SH-SY5Y (cell line): ENCODE measurements around the gene DIP2C.

ENCODE experiments used
- GATA2 ChIP-seq: IDR thresholded peaks from 2 replicates; pipeline ENCODE4 v1.6.1; 2011; ENCODE audit warnings: mild to moderate bottlenecking, low read depth, low read length
- GATA3 ChIP-seq: IDR thresholded peaks from 2 replicates; pipeline ENCODE4 v1.6.1; 2011; ENCODE audit warnings: low read depth, mild to moderate bottlenecking, low read length, moderate library complexity

DIP2C gene

DNA sequence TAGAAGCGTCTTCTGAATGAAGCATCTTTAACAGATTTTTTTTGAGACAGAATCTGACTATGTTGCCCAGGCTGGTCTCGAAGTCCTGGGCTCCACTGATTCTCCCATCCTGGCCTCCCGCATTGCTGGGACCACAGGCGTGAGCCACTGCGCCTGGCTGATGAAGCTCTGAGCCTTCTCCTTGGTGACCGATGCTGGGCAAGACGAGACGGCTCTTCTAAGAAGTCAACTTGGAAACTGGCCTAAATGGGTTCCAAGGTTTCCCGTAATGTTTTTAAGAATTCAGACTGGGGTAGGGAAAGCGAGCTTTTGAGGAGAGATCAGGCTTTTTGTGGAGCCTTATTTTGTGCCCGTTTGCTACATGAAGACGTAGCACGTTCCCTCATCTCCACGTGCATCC, 329.7 kb downstream of the DIP2C start:
- no peak for TF ChIP-seq GATA2
- TF ChIP-seq GATA3, result no peak

- TF ChIP-seq GATA2, result no peak
- TF ChIP-seq GATA3, result no peak
Observed at GRCh38 chr10:359093-359492, 330.4 kb downstream of the DIP2C start.

DNA sequence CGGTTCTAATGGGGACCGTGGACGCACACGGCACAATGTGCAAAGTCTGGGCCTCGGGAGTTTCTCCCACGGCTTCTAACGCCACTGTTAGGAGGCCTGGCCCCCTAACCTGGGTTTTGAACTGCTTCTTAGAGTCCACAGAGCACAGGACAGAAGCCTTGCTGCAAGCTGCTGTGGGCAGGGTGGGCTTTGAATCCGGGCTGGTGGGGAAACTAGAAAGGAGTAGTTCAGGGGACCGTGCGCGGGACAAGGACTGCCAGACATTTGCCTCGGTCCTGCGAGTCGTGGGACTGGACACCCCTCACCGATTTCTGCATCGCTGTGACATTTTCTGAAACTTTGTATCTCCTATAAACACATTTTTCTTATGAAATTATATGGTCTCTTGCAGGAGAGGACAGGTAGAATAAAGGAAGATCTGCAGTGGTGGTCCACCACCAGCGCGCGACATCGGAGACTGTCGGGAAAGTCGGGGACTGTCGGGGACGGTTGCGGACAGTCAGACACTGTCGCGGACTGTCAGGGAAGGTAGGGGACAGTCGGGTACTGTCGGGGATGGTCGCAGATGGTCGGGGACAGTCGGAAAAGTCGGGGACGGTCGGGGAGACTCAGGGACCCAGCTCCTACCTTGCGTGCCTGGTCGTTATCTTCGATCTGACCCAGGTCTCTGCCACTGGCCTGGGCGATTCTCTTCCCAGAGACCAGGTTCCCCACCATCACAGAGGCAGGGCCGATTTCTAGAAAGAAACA, 332.1 kb downstream of the DIP2C start:
- TF ChIP-seq GATA2 (no peak), GATA3 (no peak)

DNA sequence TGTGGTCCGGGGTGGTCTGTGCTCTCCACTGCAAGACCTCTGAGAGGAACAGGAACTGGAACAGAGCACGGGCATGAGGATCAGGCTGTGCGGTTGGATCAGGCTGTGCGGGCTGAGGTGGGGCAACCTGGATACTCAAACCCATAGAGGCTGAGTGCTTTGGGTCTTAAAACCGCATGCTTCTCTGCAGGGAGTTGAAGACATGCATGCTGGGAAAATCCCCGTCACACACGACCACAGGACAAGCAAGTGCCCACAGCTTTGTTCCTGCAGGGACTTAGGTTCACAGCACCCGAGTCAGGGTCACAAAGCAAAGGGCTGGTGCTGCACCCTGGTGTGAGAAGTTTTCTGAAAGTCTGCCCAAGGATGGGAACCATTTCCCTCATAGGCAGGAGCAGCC, 333.0 kb downstream of the DIP2C start:
- TF ChIP-seq GATA2 (no peak), GATA3 (no peak)

DNA sequence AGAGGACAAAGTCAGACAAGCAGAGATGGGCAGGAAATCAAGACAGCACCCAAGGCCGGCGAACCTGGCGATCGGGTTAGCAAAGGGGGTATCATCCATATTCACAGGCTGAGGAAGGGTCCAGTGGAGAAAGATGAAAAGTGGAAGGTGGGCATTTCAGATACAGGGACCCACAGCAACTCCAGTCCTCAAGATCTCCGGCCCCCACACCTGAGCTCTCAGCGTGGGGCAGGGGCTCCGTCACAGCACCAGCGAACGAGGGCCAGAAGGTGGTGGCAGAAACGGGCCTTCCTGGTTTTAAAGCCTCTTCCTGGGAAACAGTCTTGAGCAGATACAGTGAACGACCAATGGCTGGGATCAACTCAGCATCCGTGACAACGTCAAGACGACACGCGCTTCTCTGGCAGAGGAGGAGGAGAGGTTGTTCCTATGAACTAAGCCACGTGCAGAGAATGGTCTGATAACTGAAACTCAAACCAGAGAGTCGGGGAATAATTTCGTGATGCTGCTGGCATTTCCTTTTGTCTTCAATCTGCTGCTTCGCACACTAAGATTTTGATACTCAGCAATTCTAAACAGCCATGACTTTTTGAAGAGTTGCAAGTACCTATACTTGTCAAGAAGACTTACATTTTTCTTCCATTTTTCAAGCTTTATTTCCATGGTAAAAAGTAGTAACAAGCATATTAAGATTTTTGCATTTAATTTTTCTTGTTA, 334.4 kb downstream of the DIP2C start:
- TF ChIP-seq GATA2 (no peak), GATA3 (no peak)

- TF ChIP-seq GATA3 (no peak), GATA2 (no peak)
Observed at GRCh38 chr10:352476-353235, 336.8 kb downstream of the DIP2C start.

DNA sequence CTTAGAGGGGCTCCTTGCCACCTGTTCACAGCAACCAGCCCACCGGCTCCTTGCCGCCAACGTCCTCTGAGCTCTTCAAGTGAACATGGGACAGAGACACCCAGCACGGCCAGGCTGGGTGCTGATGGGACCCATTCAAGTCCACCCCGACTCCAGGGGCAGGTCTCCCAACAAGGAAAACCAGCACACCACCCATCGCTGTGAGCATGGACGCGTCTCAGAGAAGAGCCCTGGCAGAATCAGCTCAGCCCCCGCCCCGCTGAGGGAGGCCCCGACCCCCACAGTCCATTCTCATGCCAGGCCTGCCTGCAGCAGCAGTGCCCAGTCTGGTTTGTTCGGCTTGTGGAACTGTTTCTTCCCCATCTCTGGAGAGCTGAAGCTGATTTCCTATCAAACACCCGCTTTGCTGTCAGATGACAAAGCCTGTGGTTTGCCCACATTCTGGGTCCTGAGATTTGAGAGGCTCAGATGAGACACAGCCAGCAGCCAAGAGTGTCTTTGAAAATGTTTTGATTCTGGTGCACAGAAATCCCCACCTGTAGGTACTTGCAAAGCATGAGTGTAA, 337.6 kb downstream of the DIP2C start:
- no peak for TF ChIP-seq GATA3
- no peak for TF ChIP-seq GATA2

DNA sequence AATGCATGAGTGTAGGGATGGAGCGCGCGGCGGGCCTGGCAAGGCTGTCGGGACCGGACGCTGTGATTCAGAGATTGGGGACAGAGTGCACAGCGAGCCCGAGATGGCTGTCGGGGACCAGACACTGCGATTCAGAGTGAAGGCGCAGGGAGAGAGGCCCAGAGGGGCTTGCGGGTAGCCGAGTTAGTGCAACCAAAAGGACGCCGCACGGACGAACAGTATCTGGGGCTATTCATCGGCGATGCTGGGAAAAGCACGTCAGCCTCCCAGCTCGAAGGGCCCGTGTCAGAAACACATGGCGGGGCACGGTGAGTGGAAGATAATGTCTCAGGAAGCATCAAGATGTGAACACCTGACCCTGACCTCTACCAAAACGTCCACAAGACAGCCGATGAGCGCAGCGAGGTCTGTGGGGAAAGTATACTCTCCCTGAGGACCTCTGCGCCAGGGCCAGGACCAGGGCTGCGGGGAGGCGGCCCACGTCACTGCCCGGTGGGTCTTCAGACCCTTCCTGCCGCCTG, 338.4 kb downstream of the DIP2C start:
- TF ChIP-seq GATA3 (no peak), GATA2 (no peak)

GRCh38 chr10:349081-349480, 340.4 kb downstream of the DIP2C start:
- no peak for TF ChIP-seq GATA2
- no peak for TF ChIP-seq GATA3

DNA sequence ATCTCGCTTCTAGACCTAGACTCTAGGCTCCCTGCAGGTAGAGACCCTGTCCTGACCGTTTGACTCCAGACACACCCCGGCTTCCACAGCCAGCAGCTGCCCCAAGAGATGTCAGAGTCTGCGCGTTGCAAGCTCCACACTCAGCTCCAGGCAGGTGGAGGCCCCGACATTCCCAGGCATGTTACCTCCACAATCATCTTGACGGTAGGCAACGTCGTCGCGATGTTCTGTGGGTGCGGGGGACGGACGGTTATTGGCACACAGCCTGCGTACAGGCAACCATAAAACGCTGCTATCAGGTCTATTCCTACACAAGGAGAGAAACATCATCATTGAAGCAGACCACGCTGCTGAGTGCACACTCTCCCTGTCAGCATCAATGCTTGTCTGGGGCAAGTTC, 341.0 kb downstream of the DIP2C start:
- TF ChIP-seq GATA2 (no peak), GATA3 (no peak)

DNA sequence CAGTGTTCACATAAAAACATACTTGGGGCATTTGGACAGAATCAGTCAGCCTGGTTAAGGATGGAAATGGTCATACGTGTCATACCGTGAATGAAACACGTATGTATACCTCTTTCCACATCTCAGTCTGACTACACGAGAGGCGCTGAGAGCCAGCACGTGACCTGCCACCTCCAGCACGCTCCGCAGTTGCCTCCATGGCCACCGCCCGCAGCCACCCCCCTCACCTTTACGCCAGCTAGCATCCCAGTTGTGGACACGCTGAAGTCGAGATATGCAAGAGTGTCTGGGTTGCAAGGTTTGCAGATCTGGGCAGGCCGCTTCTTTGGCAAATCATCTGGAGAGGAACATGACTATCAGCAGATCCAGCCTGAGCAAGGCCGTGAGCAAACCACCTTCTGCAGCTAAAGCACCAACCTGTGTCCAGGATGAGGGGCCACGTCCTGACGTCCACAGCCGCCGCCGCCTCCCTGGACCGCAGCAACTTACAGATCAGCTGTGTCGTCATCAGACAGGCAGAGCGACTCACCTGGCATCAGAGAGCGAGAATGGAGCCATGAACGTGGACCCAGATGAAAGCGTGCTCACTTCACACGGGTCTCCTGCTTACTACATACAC, 344.8 kb downstream of the DIP2C start:
- no peak for TF ChIP-seq GATA3
- no peak for TF ChIP-seq GATA2

DNA sequence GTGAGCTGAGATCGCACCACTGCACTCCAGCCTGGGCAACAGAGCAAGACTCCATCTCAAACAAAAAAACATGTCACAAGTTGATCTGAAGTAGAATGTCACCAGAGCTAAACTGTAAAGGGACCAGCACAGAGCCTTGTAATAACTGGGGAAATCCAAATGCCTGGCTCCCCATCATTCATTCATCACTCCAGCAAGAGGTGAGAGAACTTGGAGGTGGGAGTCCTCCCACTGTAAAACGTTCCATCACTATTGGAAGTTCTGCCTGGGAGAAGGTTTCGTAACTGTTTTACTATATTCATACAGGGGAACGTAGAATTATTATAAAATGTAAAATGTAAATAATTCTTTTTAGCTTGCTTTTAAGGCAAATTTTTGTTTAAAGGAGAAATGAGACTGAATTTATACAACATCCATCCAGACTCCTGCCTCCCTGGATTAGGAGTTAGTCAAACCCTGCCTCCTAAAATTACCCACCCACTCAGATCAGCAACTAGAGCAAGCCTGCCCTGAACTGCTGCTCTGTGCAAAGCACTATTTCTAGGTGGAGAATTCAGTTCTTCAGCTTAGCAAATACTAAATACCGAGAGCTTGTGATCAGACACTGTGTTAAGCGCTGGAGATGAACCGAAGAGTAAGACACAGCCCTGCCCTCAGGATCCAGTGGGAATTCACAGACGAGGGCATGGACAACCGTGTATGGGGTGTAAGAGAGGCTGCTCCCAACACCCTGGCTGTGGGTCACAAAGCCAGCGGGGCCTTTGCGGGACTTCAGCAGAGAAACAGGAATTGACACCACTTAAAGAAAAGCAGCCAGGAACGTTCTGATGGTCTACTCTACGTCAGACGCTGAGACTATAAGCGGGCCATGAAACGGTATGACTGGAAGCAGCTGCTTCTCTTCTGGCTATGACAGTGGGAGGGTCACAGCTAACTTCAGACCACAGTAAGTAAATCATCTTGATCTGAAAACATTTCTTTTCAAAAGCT, 345.9 kb downstream of the DIP2C start:
- no peak for TF ChIP-seq GATA2
- TF ChIP-seq GATA3, result no peak

GRCh38 chr10:341081-341740, 348.3 kb downstream of the DIP2C start:
- TF ChIP-seq GATA2 (no peak), GATA3 (no peak)
